ENCODE results near the gene LHB.
"Not testable (repeated sequence)": the region's sequence is repeated elsewhere in the genome, so short reads cannot be mapped to it uniquely, and the experiment has no call there.

GRCh38 chr19:49024233-49024632 lies 7.3 kb upstream of the LHB start, which contains the start of gene CGB3:
- TF ChIP-seq EZH2 (IDR thresholded peaks at IDR 0.05; ENCODE audit: borderline replicate concordance, low read length); CTCF (IDR thresholded peaks at IDR 0.05; ENCODE audit: low read length): not testable (repeated sequence)
